Natural killer cell (primary cell): Measurements from ENCODE around the gene TRIM34. TPM values are rescaled to one million over a fixed set of nuclear protein-coding genes. Genes with fewer than 3 reads are reported as not detected.

ENCODE experiments used
- ATAC-seq, 3 donors: fragments of 150-1000 bp in 2 of 3; fragments of 200-7000 bp in 1 of 3; cut with Tn5 transposase; 1 replicate in 1 of 3; 2 replicates in 2 of 3; pipeline ENCODE4 v1.10.0; 2021; ENCODE audit warnings: mild to moderate bottlenecking in 2 of 3, moderate library complexity in 2 of 3
- DNase-seq, 2 donors: peaks; one replicate each; pipeline versions ENCODE4 v3.0.0 to v3.0.0-alpha.2; 2013 to 2021; ENCODE audit warnings: mixed read lengths in 1 of 2
- H3K27ac ChIP-seq: one replicate; pipeline ENCODE4 v1.5.1; 2013; ENCODE audit warnings: mild to moderate bottlenecking, low read length
- H3K27me3 ChIP-seq: one replicate; pipeline ENCODE4 v1.6.1; 2013; ENCODE audit warnings: low read length; ENCODE audit not compliant: control insufficient read depth, insufficient read depth
- H3K36me3 ChIP-seq: one replicate; pipeline ENCODE4 v1.6.1; 2013; ENCODE audit warnings: low read length; ENCODE audit not compliant: control insufficient read depth, insufficient read depth
- H3K4me1 ChIP-seq: one replicate; pipeline ENCODE4 v1.6.1; 2013; ENCODE audit warnings: low read length; ENCODE audit not compliant: control insufficient read depth, insufficient read depth
- H3K4me3 ChIP-seq: one replicate; pipeline ENCODE4 v1.5.1; 2013; ENCODE audit warnings: low read length
- H3K9me3 ChIP-seq: one replicate; pipeline ENCODE4 v1.6.1; 2013; ENCODE audit warnings: low read length; ENCODE audit not compliant: control insufficient read depth, insufficient read depth
- H3K27ac Mint-ChIP-seq, 2 donors: one replicate each; pipeline ENCODE4 v1.8.0; 2022; ENCODE audit warnings: mild to moderate bottlenecking in 2 of 2, mixed read lengths in 2 of 2, moderate library complexity in 1 of 2
- H3K27me3 Mint-ChIP-seq, 2 donors: one replicate each; pipeline ENCODE4 v1.8.0; 2022; ENCODE audit warnings: low read depth in 2 of 2, mixed read lengths in 2 of 2
- H3K36me3 Mint-ChIP-seq: one replicate; pipeline ENCODE4 v1.8.0; 2022; ENCODE audit warnings: mixed read lengths
- H3K4me1 Mint-ChIP-seq, 2 donors: one replicate each; pipeline ENCODE4 v1.8.0; 2022; ENCODE audit warnings: mixed read lengths in 2 of 2
- H3K4me3 Mint-ChIP-seq: one replicate; pipeline ENCODE4 v1.8.0; 2022; ENCODE audit warnings: mild to moderate bottlenecking, moderate library complexity, mixed read lengths
- H3K9me3 Mint-ChIP-seq, 2 donors: one replicate each; pipeline ENCODE4 v1.8.0; 2022; ENCODE audit warnings: mixed read lengths in 2 of 2
- WGBS: methylation state at CpG from one replicate; pipeline ENCODE4 v1.1.7; 2013; ENCODE audit warnings: missing lambda C conversion rate; ENCODE audit not compliant: insufficient coverage; 5-methylcytosine and 5-hydroxymethylcytosine counted together
- intact Hi-C: fragments of 100-400 bp; cut with micrococcal nuclease; formaldehyde crosslinking; loops from one replicate; pipeline ENCODE4 v1.14.2; 2022
- total RNA-seq, 4 donors: library from RNA; stranded (reverse); fragments of 120-200 nt in 1 of 4; gene quantifications; one replicate each; pipeline versions ENCODE4 v1.2.3 to v1.2.4, GENCODE V29; 2013 to 2022
- TF ChIP-seq, protein P1 (sequence below): fragments of 200-600 bp; IDR thresholded peaks from one replicate; pipeline ENCODE4 v1.8.0; 2022; ENCODE audit warnings: antibody characterized with exemption

TRIM34 gene
- total RNA-seq, 3 donors from 2014 or later (not counting 1 experiment from before 2014, with no cell fraction given): 8.2 to 10.0 (median 9.9) TPM

GRCh38 chr11:5604896-5605295 lies 19.9 kb upstream of the TRIM34 start:
- 78% methylated on average over 4 of the region's 4 CpGs for WGBS
- H3K27ac Mint-ChIP-seq: no peak overlapping the region
- TF ChIP-seq, protein P1, sequence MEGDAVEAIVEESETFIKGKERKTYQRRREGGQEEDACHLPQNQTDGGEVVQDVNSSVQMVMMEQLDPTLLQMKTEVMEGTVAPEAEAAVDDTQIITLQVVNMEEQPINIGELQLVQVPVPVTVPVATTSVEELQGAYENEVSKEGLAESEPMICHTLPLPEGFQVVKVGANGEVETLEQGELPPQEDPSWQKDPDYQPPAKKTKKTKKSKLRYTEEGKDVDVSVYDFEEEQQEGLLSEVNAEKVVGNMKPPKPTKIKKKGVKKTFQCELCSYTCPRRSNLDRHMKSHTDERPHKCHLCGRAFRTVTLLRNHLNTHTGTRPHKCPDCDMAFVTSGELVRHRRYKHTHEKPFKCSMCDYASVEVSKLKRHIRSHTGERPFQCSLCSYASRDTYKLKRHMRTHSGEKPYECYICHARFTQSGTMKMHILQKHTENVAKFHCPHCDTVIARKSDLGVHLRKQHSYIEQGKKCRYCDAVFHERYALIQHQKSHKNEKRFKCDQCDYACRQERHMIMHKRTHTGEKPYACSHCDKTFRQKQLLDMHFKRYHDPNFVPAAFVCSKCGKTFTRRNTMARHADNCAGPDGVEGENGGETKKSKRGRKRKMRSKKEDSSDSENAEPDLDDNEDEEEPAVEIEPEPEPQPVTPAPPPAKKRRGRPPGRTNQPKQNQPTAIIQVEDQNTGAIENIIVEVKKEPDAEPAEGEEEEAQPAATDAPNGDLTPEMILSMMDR: no peak
- no peaks in the 10 kb centered on the region for H3K9me3 Mint-ChIP-seq
- no peaks in the 10 kb centered on the region for H3K36me3 Mint-ChIP-seq
- DNase-seq (no peak), ATAC-seq (no peak)
- intact Hi-C loops: no loop called here
- H3K4me1 Mint-ChIP-seq: no peaks in the 10 kb centered on the region
- Histone ChIP-seq H3K4me3 (no peak overlapping the region), H3K9me3 (no peaks in the 10 kb centered on the region), H3K27ac (no peak overlapping the region), H3K4me1 (no peaks in the 10 kb centered on the region), H3K36me3 (no peaks in the 10 kb centered on the region), H3K27me3 (no peaks in the 10 kb centered on the region)
- H3K27me3 Mint-ChIP-seq: no peaks in the 10 kb centered on the region
- no peak overlapping the region for H3K4me3 Mint-ChIP-seq

DNA sequence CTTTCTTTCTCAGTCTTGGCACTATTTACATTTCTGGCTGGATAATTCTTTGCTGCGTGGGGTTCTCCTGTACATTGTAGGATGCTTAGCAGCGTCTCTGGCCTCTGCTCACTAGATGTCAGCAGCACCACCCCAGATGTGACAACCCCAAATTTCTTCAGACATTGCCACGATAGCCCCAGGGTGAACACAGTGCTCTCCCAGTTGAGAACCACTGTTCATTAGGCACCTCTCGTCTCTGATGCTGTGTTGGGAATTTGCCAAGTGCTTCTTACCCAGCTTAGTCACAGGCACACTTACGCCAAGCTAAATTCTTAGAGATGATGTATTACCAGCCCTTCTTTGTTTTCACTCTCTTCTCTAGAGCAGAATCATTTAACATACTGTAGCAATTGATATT lies 19.0 kb upstream of the TRIM34 start:
- Mint-ChIP-seq H3K9me3 (no peaks in the 10 kb centered on the region), H3K36me3 (no peaks in the 10 kb centered on the region), H3K27me3 (no peaks in the 10 kb centered on the region), H3K4me3 (no peak overlapping the region), H3K4me1 (no peaks in the 10 kb centered on the region), H3K27ac (no peak overlapping the region)
- H3K36me3 ChIP-seq: no peaks in the 10 kb centered on the region
- TF ChIP-seq, protein P1: no peak
- H3K4me3 ChIP-seq: no peak overlapping the region
- ATAC-seq (no peak), DNase-seq (no peak)
- H3K4me1 ChIP-seq: no peaks in the 10 kb centered on the region
- no peaks in the 10 kb centered on the region for H3K27me3 ChIP-seq
- 87% methylated on average over 5 of the region's 5 CpGs for WGBS
- H3K27ac ChIP-seq: no peak overlapping the region
- intact Hi-C loops: no loop called here
- no peaks in the 10 kb centered on the region for H3K9me3 ChIP-seq

DNA sequence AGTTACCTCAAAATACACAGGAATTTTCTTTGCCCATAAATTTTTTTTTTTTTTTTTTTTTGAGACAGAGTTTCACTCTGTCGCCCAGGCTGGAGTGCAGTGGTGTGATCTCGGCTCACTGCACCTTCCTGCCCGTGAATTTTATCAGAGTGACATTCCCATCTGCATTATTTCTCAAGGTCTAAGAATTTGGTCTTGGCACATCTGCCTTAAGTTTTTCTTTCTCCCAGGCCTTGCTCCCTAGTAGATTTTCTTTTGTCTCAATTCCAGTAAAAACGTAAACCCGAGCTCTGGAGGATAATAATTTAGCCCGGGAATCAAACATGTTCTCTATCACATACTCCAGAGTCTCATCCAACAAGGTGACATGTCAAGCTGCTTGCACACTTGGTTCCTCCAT lies 16.0 kb upstream of the TRIM34 start:
- Histone ChIP-seq H3K36me3 (no peaks in the 10 kb centered on the region), H3K27me3 (no peaks in the 10 kb centered on the region), H3K27ac (no peak overlapping the region), H3K9me3 (no peaks in the 10 kb centered on the region), H3K4me1 (no peaks in the 10 kb centered on the region), H3K4me3 (no peak overlapping the region)
- Mint-ChIP-seq H3K27ac (no peak overlapping the region), H3K27me3 (no peaks in the 10 kb centered on the region), H3K36me3 (no peaks in the 10 kb centered on the region), H3K4me3 (no peak overlapping the region), H3K9me3 (no peaks in the 10 kb centered on the region), H3K4me1 (no peaks in the 10 kb centered on the region)
- TF ChIP-seq, protein P1: no peak
- 96% methylated on average over 6 of the region's 6 CpGs for WGBS
- DNase-seq (no peak), ATAC-seq (no peak)
- intact Hi-C loops: no loop called here

- H3K27ac ChIP-seq: no peak overlapping the region
- no peak overlapping the region for H3K4me3 ChIP-seq
- no peaks in the 10 kb centered on the region for H3K27me3 ChIP-seq
- no peak overlapping the region for H3K4me3 Mint-ChIP-seq
- 47% methylated on average over 5 of the region's 5 CpGs for WGBS
- no peaks in the 10 kb centered on the region for H3K9me3 Mint-ChIP-seq
- TF ChIP-seq, protein P1: no peak
- no peaks in the 10 kb centered on the region for H3K36me3 Mint-ChIP-seq
- H3K4me1 Mint-ChIP-seq: no peaks in the 10 kb centered on the region
- intact Hi-C loops: no loop called here
- no peak overlapping the region for H3K27ac Mint-ChIP-seq
- ATAC-seq (no peak), DNase-seq (no peak)
- H3K4me1 ChIP-seq: no peaks in the 10 kb centered on the region
- H3K27me3 Mint-ChIP-seq: no peaks in the 10 kb centered on the region
- H3K36me3 ChIP-seq: no peaks in the 10 kb centered on the region
- no peaks in the 10 kb centered on the region for H3K9me3 ChIP-seq
These were observed 14.4 kb upstream of the TRIM34 start for GRCh38 chr11:5610446-5610845.
